OCI-LY7 (cell line): Measurements from ENCODE around the gene IRF8. TPM values are rescaled to one million over a fixed set of nuclear protein-coding genes. Genes with fewer than 3 reads are reported as not detected.

Experiments
- BruUV-seq: library from RNA; stranded (reverse); fragments of 400-500 nt; replicated peaks from 2 replicates; lab custom pipeline; 2021; lab: Mats Ljungman, UMichigan
- CTCF ChIA-PET: fragments of 300-600 bp; sonication (Branson Sonifier 250); formaldehyde crosslinking; loops from one replicate; lab custom pipeline; 2022; ENCODE audit warnings: antibody characterized with exemption; ENCODE audit not compliant: unreplicated experiment; lab: Charles Lee
- POLR2A ChIA-PET: fragments of 300-600 bp; sonication (Branson Sonifier 250); formaldehyde crosslinking; loops from one replicate; lab custom pipeline; 2022; ENCODE audit warnings: antibody characterized with exemption; lab: Charles Lee
- DNase-seq: peaks from one replicate; pipeline ENCODE4 v3.0.0-alpha.2; 2015; ENCODE audit warnings: low spot score
- H2AFZ ChIP-seq: fragments of 200-600 bp; sonication (generic), shearing (Covaris generic); 2 replicates; pipeline ENCODE4 v1.6.1; 2014; ENCODE audit warnings: mild to moderate bottlenecking, antibody characterized with exemption, low read length, moderate library complexity
- H3K27ac ChIP-seq: fragments of 200-600 bp; sonication (generic); 2 replicates; pipeline ENCODE4 v1.5.1; 2014; ENCODE audit warnings: mixed run types, low read depth, mild to moderate bottlenecking, moderate library complexity, low read length, inconsistent platforms; ENCODE audit not compliant: poor library complexity, severe bottlenecking
- H3K36me3 ChIP-seq: fragments of 200-600 bp; sonication (generic); 2 replicates; pipeline ENCODE4 v1.6.1; 2014; ENCODE audit warnings: mild to moderate bottlenecking, antibody characterized with exemption, low read length, moderate library complexity, mixed read lengths; ENCODE audit not compliant: insufficient read depth
- H3K4me1 ChIP-seq: fragments of 200-600 bp; sonication (generic); 2 replicates; pipeline ENCODE4 v1.5.1; 2014; ENCODE audit warnings: mild to moderate bottlenecking, low read length; ENCODE audit not compliant: insufficient read depth, poor library complexity, severe bottlenecking
- H3K4me2 ChIP-seq: fragments of 200-600 bp; sonication (generic); 2 replicates; pipeline ENCODE4 v1.6.1; 2014; ENCODE audit warnings: mild to moderate bottlenecking, low read length
- H3K4me3 ChIP-seq: fragments of 200-600 bp; sonication (generic); 2 replicates; pipeline ENCODE4 v1.5.1; 2014; ENCODE audit warnings: mild to moderate bottlenecking, low read depth, low read length; ENCODE audit not compliant: poor library complexity, severe bottlenecking
- H3K79me2 ChIP-seq: fragments of 200-600 bp; sonication (generic); 2 replicates; pipeline ENCODE4 v1.6.1; 2016; ENCODE audit warnings: low read depth, mild to moderate bottlenecking, low read length, moderate library complexity, mixed read lengths; ENCODE audit not compliant: insufficient read depth
- H3K9me2 ChIP-seq: fragments of 200-600 bp; sonication (generic); 2 replicates; pipeline ENCODE4 v1.6.1; 2016; ENCODE audit warnings: mild to moderate bottlenecking, low read length, mixed read lengths; ENCODE audit not compliant: insufficient read depth
- H3K9me3 ChIP-seq: fragments of 200-600 bp; sonication (generic); 2 replicates; pipeline ENCODE4 v1.6.1; 2014; ENCODE audit warnings: mild to moderate bottlenecking, mixed run types, low read length, mixed read lengths
- H4K20me1 ChIP-seq: fragments of 200-600 bp; sonication (generic); 2 replicates; pipeline ENCODE4 v1.6.1; 2014; ENCODE audit warnings: mild to moderate bottlenecking, antibody characterized with exemption, low read length, moderate library complexity, mixed read lengths; ENCODE audit not compliant: insufficient read depth
- CTCF ChIP-seq: fragments of 200-600 bp; sonication (generic); conservative IDR thresholded peaks from 2 replicates; pipeline ENCODE4 v1.5.1; 2014; ENCODE audit warnings: mild to moderate bottlenecking, antibody characterized with exemption, low read length, moderate library complexity, mixed read lengths
- EZH2phosphoT487 ChIP-seq: fragments of 200-600 bp; sonication (generic); IDR thresholded peaks from 2 replicates; pipeline ENCODE4 v1.6.1; 2018; ENCODE audit warnings: low read depth, borderline replicate concordance, mild to moderate bottlenecking, mixed run types, antibody characterized with exemption, low read length, moderate library complexity, mixed read lengths
- intact Hi-C: fragments of 100-400 bp; cut with micrococcal nuclease; formaldehyde crosslinking; loops from one replicate; pipeline ENCODE4 v1.10.0; 2022; ENCODE audit not compliant: unreplicated experiment
- total RNA-seq, 2 experiments: library from RNA; depleted of rRNA in 1 of 2; stranded (reverse); fragments of >200 nt in 1 of 2; shearing (Covaris generic) in 1 of 2; gene quantifications; 2 replicates each; pipeline ENCODE4 v1.2.3, GENCODE V29; 2014 to 2022

Gene IRF8
- total RNA-seq, 2 experiments from 2014 or later: 181 to 224 TPM

- Histone ChIP-seq H2AFZ (no peak overlapping the region), H3K36me3 (no peaks in the 10 kb centered on the region), H3K4me3 (no peak overlapping the region), H3K4me1 (no peaks in the 10 kb centered on the region), H4K20me1 (no peaks in the 10 kb centered on the region), H3K79me2 (no peaks in the 10 kb centered on the region), H3K9me3 (no peaks in the 10 kb centered on the region), H3K9me2 (no peaks in the 10 kb centered on the region), H3K27ac (no peak overlapping the region), H3K4me2 (no peak overlapping the region)
- POLR2A ChIA-PET: no interaction called here
- TF ChIP-seq CTCF: no peak
- no peak for TF ChIP-seq EZH2phosphoT487
- intact Hi-C loops: no loop called here
- CTCF ChIA-PET: no interaction called here
- no peak for DNase-seq
- BruUV-seq: no TSS peak
Observed at GRCh38 chr16:85879975-85880831, 18.8 kb upstream of the IRF8 start.

GRCh38 chr16:85880861-85881260, 18.1 kb upstream of the IRF8 start:
- POLR2A ChIA-PET: no interaction called here
- BruUV-seq: no TSS peak
- no peaks in the 10 kb centered on the region for H3K4me1 ChIP-seq
- DNase-seq: no peak
- H3K4me3 ChIP-seq: no peak overlapping the region
- H3K27ac ChIP-seq: no peak overlapping the region
- H4K20me1 ChIP-seq: no peaks in the 10 kb centered on the region
- no peaks in the 10 kb centered on the region for H3K79me2 ChIP-seq
- no peaks in the 10 kb centered on the region for H3K36me3 ChIP-seq
- no peaks in the 10 kb centered on the region for H3K9me2 ChIP-seq
- TF ChIP-seq CTCF (no peak), EZH2phosphoT487 (no peak)
- no peak overlapping the region for H3K4me2 ChIP-seq
- H2AFZ ChIP-seq: no peak overlapping the region
- H3K9me3 ChIP-seq: no peaks in the 10 kb centered on the region
- intact Hi-C loops: no loop called here
- CTCF ChIA-PET: no interaction called here

GRCh38 chr16:85881436-85881835, 17.5 kb upstream of the IRF8 start:
- ChIA-PET CTCF (no interaction called here), POLR2A (no interaction called here)
- intact Hi-C loops: no loop called here
- H3K4me3 ChIP-seq: no peak overlapping the region
- H3K27ac ChIP-seq: no peak overlapping the region
- H3K4me1 ChIP-seq: no peaks in the 10 kb centered on the region
- H3K79me2 ChIP-seq: no peaks in the 10 kb centered on the region
- no TSS peak for BruUV-seq
- no peak overlapping the region for H3K4me2 ChIP-seq
- DNase-seq: no peak
- H3K36me3 ChIP-seq: no peaks in the 10 kb centered on the region
- TF ChIP-seq EZH2phosphoT487 (no peak), CTCF (no peak)
- H4K20me1 ChIP-seq: no peaks in the 10 kb centered on the region
- H2AFZ ChIP-seq: no peak overlapping the region
- no peaks in the 10 kb centered on the region for H3K9me3 ChIP-seq
- H3K9me2 ChIP-seq: no peaks in the 10 kb centered on the region
